ENCODE results near the gene CYTL1. TPM values are rescaled to one million over a fixed set of nuclear protein-coding genes. Genes with fewer than 3 reads are reported as not detected.
"Not testable (repeated sequence)": the region's sequence is repeated elsewhere in the genome, so short reads cannot be mapped to it uniquely, and the experiment has no call there.

The CYTL1 gene
- total RNA-seq, result 1 to 10 TPM in 1 of 4 donors, under 1 TPM in 1, not detected in 2; 0.79 to 1.8 TPM

- intact Hi-C loops (cut with DNase I; ENCODE audit: low total_unique reads), result no loop called here
These were observed at the start of gene CYTL1 for GRCh38 chr4:5019274-5019673. Gene CYTL1 (minus strand): TSS chr4:5019458. CDS start chr4:5019445, 13 bp downstream.

GRCh38 chr4:5067908-5068307 lies 48.6 kb upstream of the CYTL1 start:
- Histone ChIP-seq H3K4me3 (no peak overlapping the region), H3K27me3 (no peaks in the 10 kb centered on the region), H3K36me3 (no peaks in the 10 kb centered on the region), H3K27ac (no peak overlapping the region), H3K9me3 (no peaks in the 10 kb centered on the region), H3K4me1 (no peaks in the 10 kb centered on the region)
- TF ChIP-seq POLR2AphosphoS5 (IDR thresholded peaks at IDR 0.05), result no peak
- no peak for TF ChIP-seq CTCF (IDR thresholded peaks at IDR 0.05)
- in situ Hi-C loops (cut with MboI; ENCODE audit: low pct_ligation_motif_present in 1 of 4, low pct_unique_long_range_greater_than_20kb in 1 of 4, low sequenced_read_pairs in 3 of 4), result no loop called here
- intact Hi-C loops (cut with DNase I; ENCODE audit: low total_unique reads), result no loop called here
- WGBS, 2 donors (ENCODE audit: low coverage in 1 of 2), result 86 to 87% methylated on average over 1 to 3 of the region's 3 CpGs
- no peak for DNase-seq

More at GRCh38 chr4:5019274-5019673, at the start of gene CYTL1:
- H3K36me3 ChIP-seq, result no peaks in the 10 kb centered on the region
- H3K27me3 ChIP-seq, result peaks cover 17% of the 10 kb centered on the region
- peak within 1 kb of the TSS in 1 of 4 donors; percentile 26 for H3K4me3 ChIP-seq
- WGBS, 2 donors (ENCODE audit: low coverage in 1 of 2), result 13 to 25% methylated on average over 3 to 27 of the region's 28 CpGs
- TF ChIP-seq CTCF (IDR thresholded peaks at IDR 0.05) (no peak), POLR2A (IDR thresholded peaks at IDR 0.05) (no peak), EP300 (IDR thresholded peaks at IDR 0.05; ENCODE audit: low read depth) (no peak), POLR2AphosphoS5 (IDR thresholded peaks at IDR 0.05) (no peak)
- no peak for DNase-seq
- no peaks in the 10 kb centered on the region for H3K9me3 ChIP-seq
- H3K4me1 ChIP-seq, result peaks cover 0 to 6% (median 0%) of the 10 kb centered on the region in 4 donors
- in situ Hi-C loops (cut with MboI; ENCODE audit: low pct_ligation_motif_present in 1 of 4, low pct_unique_long_range_greater_than_20kb in 1 of 4, low sequenced_read_pairs in 3 of 4), result no loop called here
- no peak within 1 kb of the TSS for H3K27ac ChIP-seq

- in situ Hi-C loops (cut with MboI; ENCODE audit: low pct_ligation_motif_present in 1 of 4, low pct_unique_long_range_greater_than_20kb in 1 of 4, low sequenced_read_pairs in 3 of 4); intact Hi-C loops (cut with DNase I; ENCODE audit: low total_unique reads); H3K27ac ChIP-seq; DNase-seq; H3K9me3 ChIP-seq; H3K4me1 ChIP-seq; H3K27me3 ChIP-seq; H3K36me3 ChIP-seq; H3K4me3 ChIP-seq: not testable (repeated sequence)
- 73 to 78% methylated on average over 2 to 3 of the region's 3 CpGs for WGBS, 2 donors (ENCODE audit: low coverage in 1 of 2)
These were observed 47.7 kb upstream of the CYTL1 start for GRCh38 chr4:5066968-5067367.

- Histone ChIP-seq H3K36me3 (no peaks in the 10 kb centered on the region), H3K27ac (no peak overlapping the region), H3K4me1 (no peaks in the 10 kb centered on the region), H3K4me3 (no peak overlapping the region), H3K27me3 (no peaks in the 10 kb centered on the region), H3K9me3 (no peaks in the 10 kb centered on the region)
- WGBS, 2 donors (ENCODE audit: low coverage in 1 of 2), result 9 to 69% methylated on average over 1 to 3 of the region's 3 CpGs
- intact Hi-C loops (cut with DNase I; ENCODE audit: low total_unique reads), result no loop called here
- TF ChIP-seq CTCF (IDR thresholded peaks at IDR 0.05), result no peak
- TF ChIP-seq POLR2A (IDR thresholded peaks at IDR 0.05), result no peak
- TF ChIP-seq EP300 (IDR thresholded peaks at IDR 0.05; ENCODE audit: low read depth), result no peak
- no peak for TF ChIP-seq POLR2AphosphoS5 (IDR thresholded peaks at IDR 0.05)
- no peak for DNase-seq
- in situ Hi-C loops (cut with MboI; ENCODE audit: low pct_ligation_motif_present in 1 of 4, low pct_unique_long_range_greater_than_20kb in 1 of 4, low sequenced_read_pairs in 3 of 4), result no loop called here
These were observed 46.8 kb upstream of the CYTL1 start for GRCh38 chr4:5066101-5066500.

GRCh38 chr4:5055411-5055810 lies 36.2 kb upstream of the CYTL1 start:
- Histone ChIP-seq H3K9me3 (no peaks in the 10 kb centered on the region), H3K4me1 (peaks cover 0 to 6% (median 5%) of the 10 kb centered on the region in 4 donors), H3K36me3 (no peaks in the 10 kb centered on the region), H3K4me3 (no peak overlapping the region), H3K27ac (no peak overlapping the region), H3K27me3 (peaks cover 18% of the 10 kb centered on the region)
- in situ Hi-C loops (cut with MboI; ENCODE audit: low pct_ligation_motif_present in 1 of 4, low pct_unique_long_range_greater_than_20kb in 1 of 4, low sequenced_read_pairs in 3 of 4) (no loop called here), intact Hi-C loops (cut with DNase I; ENCODE audit: low total_unique reads) (no loop called here)
- TF ChIP-seq POLR2A (IDR thresholded peaks at IDR 0.05) (no peak), POLR2AphosphoS5 (IDR thresholded peaks at IDR 0.05) (no peak), EP300 (IDR thresholded peaks at IDR 0.05; ENCODE audit: low read depth) (no peak), CTCF (IDR thresholded peaks at IDR 0.05) (no peak)
- DNase-seq, result no peak
- 43 to 58% methylated on average over 5 of the region's 5 CpGs for WGBS, 2 donors (ENCODE audit: low coverage in 1 of 2)
